NCI-H748 (cell line): Measurements from ENCODE around the gene SULT1B1.
"Not testable (repeated sequence)": the region's sequence is repeated elsewhere in the genome, so short reads cannot be mapped to it uniquely, and the experiment has no call there.

Experiments
- DNase-seq: peaks from one replicate; lab custom pipeline; 2025; ENCODE audit not compliant: unreplicated experiment; lab: John Stamatoyannopoulos, UW

Gene SULT1B1

DNA sequence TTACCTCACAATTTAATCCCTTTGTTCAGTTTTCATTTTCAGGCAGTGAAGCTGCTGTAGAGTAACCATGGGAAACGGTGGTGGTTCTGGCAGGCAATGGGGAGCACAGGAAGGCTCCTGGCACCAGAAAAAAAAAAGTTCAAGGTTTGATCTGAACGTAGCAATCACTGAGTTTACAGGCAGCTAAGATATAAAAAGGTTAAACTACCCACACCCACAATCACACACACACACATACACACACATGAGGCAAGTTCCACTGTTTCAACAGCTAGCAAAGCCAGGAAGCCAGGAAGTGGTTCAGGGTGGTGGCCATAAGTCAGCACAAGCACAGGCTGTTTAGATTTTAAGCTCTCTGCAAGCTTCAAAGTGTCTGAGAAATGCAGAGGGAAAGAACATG is at the start of gene SULT1B1:
Gene SULT1B1, minus strand, starts transcription at position 166 of the 400 bp plus-strand sequence. CDS start 5,403 bp downstream, outside the sequence.
- DNase-seq, result no peak

- DNase-seq, result no peak
These were observed 40.2 kb upstream of the SULT1B1 start for GRCh38 chr4:69800599-69800998.

GRCh38 chr4:69799337-69799736 is 38.9 kb upstream of the SULT1B1 start:
- DNase-seq, result no peak

DNA sequence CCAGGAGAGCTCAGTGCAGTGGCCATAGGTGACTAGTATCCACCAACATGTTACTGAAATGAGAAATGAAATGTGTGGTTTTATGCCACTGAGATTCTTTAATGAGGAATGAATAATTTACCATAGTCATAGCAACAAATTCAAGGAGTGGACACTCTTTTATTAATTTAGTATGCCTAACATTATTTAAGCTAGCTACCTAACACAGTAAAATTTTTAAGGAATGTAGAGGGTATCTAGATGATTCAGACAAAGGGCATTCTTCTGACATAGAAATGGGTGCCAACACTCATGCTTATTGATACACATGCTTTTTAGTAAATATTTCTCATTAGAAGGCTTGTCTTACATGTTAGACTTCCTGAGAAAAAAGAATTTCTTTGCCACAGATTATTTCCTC is 33.3 kb upstream of the SULT1B1 start:
- DNase-seq, result no peak

DNA sequence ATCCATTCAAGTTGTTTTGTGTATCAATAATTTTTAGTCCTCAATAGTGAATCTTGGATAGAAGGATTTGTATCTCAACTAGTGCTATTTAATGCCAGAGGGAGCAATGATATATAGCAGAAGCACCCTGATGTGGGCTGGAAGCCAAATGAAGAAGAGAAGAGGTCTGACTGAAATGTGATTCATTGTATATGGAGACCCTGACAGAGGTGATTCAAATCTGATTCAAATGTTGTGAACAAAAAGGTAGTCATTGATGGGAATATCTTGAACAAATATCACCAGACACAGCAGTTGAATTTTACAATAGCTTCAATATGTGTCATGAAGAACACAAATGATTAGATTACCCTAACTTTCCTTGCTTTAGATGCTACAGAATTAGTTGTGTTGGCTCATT is 27.5 kb upstream of the SULT1B1 start:
- no peak for DNase-seq

DNA sequence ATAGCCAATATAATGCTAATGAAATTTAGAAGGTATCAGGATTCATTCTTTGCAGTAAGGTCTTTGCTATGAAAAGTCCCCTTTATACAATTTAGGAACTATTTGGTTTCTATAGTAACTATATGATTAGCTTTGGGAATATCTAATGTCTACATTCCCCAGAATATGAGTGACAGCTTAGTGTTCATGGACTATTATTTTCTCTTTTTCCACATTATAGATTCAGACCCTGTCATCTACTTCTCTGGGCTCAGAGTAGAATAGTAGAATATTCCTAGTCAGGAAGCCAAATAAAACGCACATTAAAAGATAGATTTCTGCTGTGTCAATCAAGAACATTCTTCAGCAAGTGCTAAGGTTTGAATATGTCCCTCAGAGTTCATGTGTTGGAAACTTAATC is 26.1 kb upstream of the SULT1B1 start:
- no peak for DNase-seq

DNA sequence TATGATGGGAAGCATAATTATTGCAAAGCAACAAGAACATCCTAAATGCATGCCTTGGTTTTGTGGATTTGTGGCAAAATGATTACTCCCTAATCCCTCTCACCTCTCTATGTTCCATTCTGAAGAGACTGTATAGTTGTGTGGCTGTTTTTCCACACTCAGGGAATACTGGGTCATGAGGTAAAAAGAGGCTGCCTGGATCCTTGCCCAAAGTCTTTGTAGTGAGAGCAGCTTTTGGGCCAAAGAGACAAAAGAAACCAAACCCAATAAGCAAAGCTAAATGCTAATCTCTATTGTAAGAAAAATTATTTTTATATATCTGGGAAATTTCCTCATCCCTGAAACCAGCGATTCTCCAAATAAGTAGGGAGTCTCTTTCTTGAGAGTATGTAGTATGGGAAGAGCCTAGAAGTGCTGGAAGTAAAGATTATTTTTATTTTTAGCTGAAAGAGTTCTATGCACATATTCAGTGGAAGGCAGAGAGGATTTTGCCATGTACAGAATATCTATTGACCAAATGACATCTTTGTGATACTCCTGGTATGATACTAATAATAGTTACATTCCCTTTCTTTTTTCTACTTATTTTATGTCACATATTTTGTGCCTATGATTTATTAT is 24.9 kb upstream of the SULT1B1 start:
- no peak for DNase-seq

- DNase-seq, result no peak
These were observed 22.4 kb upstream of the SULT1B1 start for GRCh38 chr4:69782651-69783310.

DNA sequence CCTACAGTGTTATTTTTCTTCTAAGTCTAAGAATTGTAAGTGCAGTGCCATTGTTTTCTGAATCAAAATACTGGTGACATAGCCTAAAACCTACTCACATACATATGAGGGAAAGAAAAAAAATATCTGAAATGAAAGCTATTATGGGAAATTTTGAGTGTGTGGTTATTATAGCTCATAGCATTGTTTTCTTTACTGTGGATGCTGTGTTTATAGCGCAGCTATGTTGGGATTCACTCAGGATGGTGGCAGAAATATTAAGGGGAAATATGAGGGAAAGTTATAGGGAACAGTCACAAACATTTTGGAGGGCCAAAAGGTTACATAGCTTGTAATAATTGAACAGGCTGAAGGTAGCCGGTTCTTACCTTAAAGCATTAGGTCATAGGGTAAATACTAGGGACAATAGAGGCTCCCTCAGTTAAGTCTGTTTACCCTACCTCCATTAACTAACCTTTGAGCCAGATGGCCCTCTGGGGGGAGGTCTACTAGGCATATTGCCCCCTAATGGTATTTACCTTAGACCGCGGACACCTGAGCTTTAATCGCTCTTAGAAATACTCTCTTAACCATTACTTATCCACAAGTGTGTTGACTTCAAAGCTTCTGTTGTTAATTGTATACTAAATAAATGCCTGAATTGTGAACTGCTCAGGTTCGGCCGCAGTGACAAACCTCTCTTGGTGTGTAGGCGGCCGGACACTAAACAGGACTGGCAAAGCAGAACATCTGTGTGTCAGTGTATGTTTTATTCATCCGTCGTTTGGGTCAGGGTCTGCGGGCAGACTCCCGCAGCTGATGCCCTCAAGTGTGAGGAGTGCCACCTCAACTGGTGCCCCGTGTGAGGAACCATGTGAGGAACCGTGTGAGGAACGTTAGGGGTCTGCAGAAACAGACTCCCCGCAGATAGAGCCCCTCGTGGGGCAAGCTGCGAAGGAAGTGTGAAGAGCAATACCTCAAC is 21.3 kb upstream of the SULT1B1 start:
- DNase-seq, result peak; percentile 94

GRCh38 chr4:69780141-69780540 is 19.7 kb upstream of the SULT1B1 start:
- no peak for DNase-seq

DNA sequence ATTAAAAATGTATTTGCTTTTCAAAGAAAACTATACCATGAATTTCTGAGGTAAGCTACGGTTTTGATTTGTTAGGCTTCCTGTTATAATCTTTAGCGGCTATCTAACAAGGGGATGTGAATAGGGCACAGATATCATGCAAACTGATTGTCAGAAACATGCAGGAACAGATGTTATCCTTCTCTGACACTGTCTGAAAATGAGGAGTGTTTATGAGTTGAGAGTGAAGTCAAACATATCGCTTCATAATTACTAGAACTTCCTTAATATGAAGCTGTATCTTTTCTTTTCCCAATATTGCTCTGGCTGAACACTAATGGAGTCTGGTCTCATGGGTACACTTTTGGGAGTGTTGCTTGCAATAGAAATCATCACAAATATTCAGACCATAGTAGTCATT is 16.3 kb upstream of the SULT1B1 start:
- no peak for DNase-seq

DNA sequence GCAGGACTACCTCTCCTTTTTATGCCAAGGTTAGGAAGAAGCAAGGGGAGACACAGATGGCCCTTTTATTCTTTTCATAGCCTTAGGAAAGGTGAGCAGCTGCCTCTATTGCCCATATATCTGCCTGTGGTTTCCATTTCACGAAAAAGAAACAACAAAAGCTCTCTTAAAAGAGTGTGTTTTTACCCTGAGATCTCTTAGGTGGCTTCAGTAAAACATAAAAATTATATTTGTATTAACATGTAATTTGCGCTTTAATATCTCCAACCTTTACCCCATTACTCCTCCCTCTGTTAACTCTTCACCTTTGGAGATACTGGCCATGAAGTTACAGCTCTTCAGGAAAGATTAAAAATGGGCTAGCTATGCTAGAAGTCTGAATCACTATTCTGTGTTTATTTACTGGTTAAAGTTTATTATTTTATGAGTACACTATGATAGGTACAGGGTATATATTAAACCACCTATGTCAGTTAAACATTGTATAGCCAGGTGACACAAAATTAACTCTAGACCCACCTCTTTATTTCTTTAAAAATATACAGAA is 15.0 kb upstream of the SULT1B1 start:
- peak; percentile 20 for DNase-seq

DNA sequence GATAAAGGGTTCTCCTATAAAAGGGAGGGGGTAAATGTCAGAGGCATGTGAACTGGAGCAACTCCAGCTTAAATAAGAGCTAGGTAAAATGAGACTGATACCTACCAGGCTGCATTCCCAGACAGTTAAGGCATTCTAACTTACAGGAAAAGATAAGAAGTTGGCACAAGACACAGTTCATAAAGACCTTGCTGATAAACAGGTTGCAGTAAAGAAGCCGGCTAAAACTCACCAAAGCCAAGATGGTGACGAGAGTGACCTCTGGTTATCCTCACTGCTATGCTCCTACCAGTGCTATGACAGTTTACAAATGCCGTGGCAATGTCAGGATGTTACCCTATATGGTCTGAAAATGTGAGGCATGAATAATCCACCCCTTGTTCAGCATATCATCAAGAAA is 13.1 kb upstream of the SULT1B1 start:
- DNase-seq, result no peak

GRCh38 chr4:69768554-69768953 is 8.1 kb upstream of the SULT1B1 start:
- not testable (repeated sequence) for DNase-seq

- DNase-seq, result no peak
These were observed 5.3 kb upstream of the SULT1B1 start for GRCh38 chr4:69765751-69766150.

GRCh38 chr4:69764311-69764710 is 3.9 kb upstream of the SULT1B1 start:
- DNase-seq, result no peak

DNA sequence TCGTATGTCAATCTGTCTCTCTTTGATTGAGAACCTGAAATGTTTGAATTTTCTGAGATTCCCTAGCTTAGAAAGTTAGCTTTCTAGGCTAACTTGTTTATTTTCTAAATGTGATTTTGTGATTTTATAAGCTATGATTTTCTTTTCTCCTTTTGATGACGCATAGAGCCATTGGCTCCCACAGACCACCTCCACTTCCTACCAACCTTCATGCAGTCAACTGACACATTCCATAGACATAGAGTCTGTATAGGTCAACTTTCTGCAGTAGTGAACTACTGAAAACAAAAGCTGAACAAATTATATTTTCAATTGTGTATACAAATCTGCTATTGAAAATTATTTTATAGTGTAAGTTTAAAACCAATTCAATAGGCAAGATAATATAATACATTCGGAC is 2.8 kb upstream of the SULT1B1 start:
- DNase-seq, result no peak

DNA sequence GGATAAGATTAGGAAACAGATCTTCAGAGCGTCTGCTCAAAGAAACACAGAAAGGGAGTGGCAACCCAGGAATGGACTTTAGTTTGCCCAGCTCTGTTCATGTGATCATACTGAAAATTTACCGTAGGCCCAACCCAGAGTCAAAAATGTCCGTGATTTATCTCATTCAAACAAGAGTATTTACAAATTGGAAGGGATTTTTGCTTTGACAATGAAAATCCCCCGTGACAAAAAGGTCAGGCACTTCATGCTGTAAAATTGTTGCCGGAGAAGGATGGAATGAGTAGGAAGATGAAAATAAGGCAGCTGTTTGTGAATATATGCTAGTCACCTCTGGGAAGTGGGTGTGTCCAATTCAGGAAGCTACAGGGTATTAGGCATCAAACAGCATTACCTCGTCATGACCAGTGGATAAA is 1.2 kb downstream of the SULT1B1 start:
- peak; percentile 9 for DNase-seq

GRCh38 chr4:69757464-69757863 is 3.0 kb downstream of the SULT1B1 start:
- DNase-seq, result no peak

- DNase-seq, result no peak
These were observed 5.4 kb downstream of the SULT1B1 start for GRCh38 chr4:69754926-69755580.

DNA sequence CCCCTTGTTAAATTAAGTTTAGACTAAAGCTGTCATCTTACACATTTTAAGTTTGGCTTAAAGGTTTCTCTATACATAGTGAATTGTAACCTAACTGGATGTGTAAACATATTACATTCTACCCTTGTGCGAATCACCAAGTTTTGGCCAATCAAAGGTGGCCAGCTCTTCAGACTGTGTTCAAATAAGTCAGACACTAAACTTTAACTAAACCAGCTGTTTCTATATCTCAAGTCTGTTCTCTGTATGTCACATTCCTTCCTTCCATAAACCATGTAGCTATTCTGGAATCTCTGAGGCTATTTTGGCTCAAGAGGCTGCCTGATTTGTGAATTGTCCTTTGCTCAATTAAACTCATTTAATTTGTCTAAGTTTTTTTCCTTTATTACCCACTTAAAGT is 6.7 kb downstream of the SULT1B1 start:
- no peak for DNase-seq
